ENCODE measurements around the gene MYH9. TPM values are rescaled to one million over a fixed set of nuclear protein-coding genes. Genes with fewer than 3 reads are reported as not detected.

The MYH9 gene
- total and polyA plus RNA-seq, 2 experiments from 2014 or later = 58.4 to 233 TPM

DNA sequence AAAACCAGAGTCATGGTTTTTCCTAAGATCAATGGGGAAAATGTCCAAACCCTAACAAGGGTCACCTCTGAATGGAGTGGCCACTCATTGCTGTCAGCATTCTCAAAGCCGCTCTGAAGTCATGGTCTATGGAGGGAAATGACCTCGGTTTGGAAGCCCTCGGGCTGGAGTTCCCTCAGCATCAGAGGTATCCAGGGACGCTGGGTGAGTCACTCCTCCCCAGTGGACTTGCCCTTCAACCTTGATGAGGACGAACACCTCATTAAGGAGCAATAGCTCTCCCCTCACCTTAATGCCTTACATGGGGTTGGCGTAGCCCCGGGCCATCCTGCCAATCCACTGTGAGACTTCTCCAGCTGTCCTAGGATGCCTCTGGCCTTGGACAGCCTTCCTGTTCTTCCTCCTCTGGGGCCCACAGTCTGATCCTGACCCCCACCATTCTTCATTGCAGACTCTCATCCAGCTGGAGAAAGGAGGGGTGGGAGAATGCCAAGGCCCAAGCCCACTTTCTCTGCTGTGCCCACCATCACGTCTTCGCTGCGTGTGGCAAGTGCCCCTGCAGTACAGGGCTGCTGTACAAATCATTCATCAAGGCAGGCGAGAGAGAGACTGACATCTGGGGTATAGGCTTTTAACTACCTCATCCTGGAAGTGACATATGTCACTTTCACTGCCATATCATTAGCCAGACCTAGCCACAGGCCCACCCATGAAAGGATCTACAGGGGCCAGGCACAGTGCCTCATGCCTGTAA lies 25.4 kb upstream of the MYH9 start:
- Mint-ChIP-seq H3K27ac (no peak overlapping the region), H3K36me3 (ENCODE audit: low read depth) (no peaks in the 10 kb centered on the region), H3K27me3 (ENCODE audit: insufficient read depth, low read depth, poor library complexity) (peaks cover 14% of the 10 kb centered on the region), H3K9me3 (no peaks in the 10 kb centered on the region), H3K4me3 (no peak overlapping the region), H3K4me1 (peaks cover 10% of the 10 kb centered on the region)
- Histone ChIP-seq H4K20me1 (replicated peaks; ENCODE audit: insufficient read depth) (no peaks in the 10 kb centered on the region), H3K4me1 (ENCODE audit: insufficient read depth) (peaks cover 10% of the 10 kb centered on the region), H3K36me3 (ENCODE audit: insufficient read depth) (no peaks in the 10 kb centered on the region), H3K27ac (ENCODE audit: low read depth) (no peak overlapping the region), H3K4me3 (no peak overlapping the region), H3K4me2 (no peak overlapping the region), H3F3A (replicated peaks; ENCODE audit: low read depth) (peaks cover 15% of the 10 kb centered on the region), H3K27me3 (ENCODE audit: insufficient read depth) (no peaks in the 10 kb centered on the region), H3K79me2 (replicated peaks; ENCODE audit: insufficient read depth) (no peaks in the 10 kb centered on the region), H3K9me2 (ENCODE audit: insufficient read depth) (no peaks in the 10 kb centered on the region), H2AFZ (no peak overlapping the region)
- DNase-seq (ENCODE audit: low spot score) (no peak), ATAC-seq (no peak)
- TF ChIP-seq STAT1 (IDR thresholded peaks at IDR 0.05; ENCODE audit: unreplicated experiment) (no peak), EZH2 (IDR thresholded peaks at IDR 0.05; ENCODE audit: low read depth, unreplicated experiment) (no peak), JUNB (IDR thresholded peaks at IDR 0.05; ENCODE audit: unreplicated experiment) (no peak), ZNF331 (CRISPR knock-in tag; IDR thresholded peaks at IDR 0.05; ENCODE audit: low read depth) (no peak), NANOG (IDR thresholded peaks at IDR 0.05; ENCODE audit: borderline replicate concordance) (no peak), EZH2phosphoT487 (IDR thresholded peaks at IDR 0.05; ENCODE audit: unreplicated experiment) (no peak), POLR2AphosphoS5 (IDR thresholded peaks at IDR 0.05; ENCODE audit: low read depth) (no peak), ZNF114 (CRISPR knock-in tag; IDR thresholded peaks at IDR 0.05) (no peak), CREB1 (CRISPR knock-in tag; IDR thresholded peaks at IDR 0.05; ENCODE audit: low read depth) (no peak)
- TF ChIP-seq, protein P1, sequence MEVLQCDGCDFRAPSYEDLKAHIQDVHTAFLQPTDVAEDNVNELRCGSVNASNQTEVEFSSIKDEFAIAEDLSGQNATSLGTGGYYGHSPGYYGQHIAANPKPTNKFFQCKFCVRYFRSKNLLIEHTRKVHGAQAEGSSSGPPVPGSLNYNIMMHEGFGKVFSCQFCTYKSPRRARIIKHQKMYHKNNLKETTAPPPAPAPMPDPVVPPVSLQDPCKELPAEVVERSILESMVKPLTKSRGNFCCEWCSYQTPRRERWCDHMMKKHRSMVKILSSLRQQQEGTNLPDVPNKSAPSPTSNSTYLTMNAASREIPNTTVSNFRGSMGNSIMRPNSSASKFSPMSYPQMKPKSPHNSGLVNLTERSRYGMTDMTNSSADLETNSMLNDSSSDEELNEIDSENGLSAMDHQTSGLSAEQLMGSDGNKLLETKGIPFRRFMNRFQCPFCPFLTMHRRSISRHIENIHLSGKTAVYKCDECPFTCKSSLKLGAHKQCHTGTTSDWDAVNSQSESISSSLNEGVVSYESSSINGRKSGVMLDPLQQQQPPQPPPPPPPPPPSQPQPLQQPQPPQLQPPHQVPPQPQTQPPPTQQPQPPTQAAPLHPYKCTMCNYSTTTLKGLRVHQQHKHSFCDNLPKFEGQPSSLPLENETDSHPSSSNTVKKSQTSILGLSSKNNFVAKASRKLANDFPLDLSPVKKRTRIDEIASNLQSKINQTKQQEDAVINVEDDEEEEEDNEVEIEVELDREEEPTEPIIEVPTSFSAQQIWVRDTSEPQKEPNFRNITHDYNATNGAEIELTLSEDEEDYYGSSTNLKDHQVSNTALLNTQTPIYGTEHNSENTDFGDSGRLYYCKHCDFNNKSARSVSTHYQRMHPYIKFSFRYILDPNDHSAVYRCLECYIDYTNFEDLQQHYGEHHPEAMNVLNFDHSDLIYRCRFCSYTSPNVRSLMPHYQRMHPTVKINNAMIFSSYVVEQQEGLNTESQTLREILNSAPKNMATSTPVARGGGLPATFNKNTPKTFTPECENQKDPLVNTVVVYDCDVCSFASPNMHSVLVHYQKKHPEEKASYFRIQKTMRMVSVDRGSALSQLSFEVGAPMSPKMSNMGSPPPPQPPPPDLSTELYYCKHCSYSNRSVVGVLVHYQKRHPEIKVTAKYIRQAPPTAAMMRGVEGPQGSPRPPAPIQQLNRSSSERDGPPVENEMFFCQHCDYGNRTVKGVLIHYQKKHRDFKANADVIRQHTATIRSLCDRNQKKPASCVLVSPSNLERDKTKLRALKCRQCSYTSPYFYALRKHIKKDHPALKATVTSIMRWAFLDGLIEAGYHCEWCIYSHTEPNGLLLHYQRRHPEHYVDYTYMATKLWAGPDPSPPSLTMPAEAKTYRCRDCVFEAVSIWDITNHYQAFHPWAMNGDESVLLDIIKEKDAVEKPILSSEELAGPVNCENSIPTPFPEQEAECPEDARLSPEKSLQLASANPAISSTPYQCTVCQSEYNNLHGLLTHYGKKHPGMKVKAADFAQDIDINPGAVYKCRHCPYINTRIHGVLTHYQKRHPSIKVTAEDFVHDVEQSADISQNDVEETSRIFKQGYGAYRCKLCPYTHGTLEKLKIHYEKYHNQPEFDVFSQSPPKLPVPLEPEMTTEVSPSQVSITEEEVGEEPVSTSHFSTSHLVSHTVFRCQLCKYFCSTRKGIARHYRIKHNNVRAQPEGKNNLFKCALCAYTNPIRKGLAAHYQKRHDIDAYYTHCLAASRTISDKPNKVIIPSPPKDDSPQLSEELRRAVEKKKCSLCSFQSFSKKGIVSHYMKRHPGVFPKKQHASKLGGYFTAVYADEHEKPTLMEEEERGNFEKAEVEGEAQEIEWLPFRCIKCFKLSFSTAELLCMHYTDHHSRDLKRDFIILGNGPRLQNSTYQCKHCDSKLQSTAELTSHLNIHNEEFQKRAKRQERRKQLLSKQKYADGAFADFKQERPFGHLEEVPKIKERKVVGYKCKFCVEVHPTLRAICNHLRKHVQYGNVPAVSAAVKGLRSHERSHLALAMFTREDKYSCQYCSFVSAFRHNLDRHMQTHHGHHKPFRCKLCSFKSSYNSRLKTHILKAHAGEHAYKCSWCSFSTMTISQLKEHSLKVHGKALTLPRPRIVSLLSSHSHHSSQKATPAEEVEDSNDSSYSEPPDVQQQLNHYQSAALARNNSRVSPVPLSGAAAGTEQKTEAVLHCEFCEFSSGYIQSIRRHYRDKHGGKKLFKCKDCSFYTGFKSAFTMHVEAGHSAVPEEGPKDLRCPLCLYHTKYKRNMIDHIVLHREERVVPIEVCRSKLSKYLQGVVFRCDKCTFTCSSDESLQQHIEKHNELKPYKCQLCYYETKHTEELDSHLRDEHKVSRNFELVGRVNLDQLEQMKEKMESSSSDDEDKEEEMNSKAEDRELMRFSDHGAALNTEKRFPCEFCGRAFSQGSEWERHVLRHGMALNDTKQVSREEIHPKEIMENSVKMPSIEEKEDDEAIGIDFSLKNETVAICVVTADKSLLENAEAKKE (CRISPR knock-in tag; IDR thresholded peaks at IDR 0.05) = no peak
- TF ChIP-seq, protein P2, sequence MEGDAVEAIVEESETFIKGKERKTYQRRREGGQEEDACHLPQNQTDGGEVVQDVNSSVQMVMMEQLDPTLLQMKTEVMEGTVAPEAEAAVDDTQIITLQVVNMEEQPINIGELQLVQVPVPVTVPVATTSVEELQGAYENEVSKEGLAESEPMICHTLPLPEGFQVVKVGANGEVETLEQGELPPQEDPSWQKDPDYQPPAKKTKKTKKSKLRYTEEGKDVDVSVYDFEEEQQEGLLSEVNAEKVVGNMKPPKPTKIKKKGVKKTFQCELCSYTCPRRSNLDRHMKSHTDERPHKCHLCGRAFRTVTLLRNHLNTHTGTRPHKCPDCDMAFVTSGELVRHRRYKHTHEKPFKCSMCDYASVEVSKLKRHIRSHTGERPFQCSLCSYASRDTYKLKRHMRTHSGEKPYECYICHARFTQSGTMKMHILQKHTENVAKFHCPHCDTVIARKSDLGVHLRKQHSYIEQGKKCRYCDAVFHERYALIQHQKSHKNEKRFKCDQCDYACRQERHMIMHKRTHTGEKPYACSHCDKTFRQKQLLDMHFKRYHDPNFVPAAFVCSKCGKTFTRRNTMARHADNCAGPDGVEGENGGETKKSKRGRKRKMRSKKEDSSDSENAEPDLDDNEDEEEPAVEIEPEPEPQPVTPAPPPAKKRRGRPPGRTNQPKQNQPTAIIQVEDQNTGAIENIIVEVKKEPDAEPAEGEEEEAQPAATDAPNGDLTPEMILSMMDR (conservative IDR thresholded peaks at IDR 0.05; ENCODE audit: low read depth in 2 of 2) = no peak
- TF ChIP-seq, protein P3, sequence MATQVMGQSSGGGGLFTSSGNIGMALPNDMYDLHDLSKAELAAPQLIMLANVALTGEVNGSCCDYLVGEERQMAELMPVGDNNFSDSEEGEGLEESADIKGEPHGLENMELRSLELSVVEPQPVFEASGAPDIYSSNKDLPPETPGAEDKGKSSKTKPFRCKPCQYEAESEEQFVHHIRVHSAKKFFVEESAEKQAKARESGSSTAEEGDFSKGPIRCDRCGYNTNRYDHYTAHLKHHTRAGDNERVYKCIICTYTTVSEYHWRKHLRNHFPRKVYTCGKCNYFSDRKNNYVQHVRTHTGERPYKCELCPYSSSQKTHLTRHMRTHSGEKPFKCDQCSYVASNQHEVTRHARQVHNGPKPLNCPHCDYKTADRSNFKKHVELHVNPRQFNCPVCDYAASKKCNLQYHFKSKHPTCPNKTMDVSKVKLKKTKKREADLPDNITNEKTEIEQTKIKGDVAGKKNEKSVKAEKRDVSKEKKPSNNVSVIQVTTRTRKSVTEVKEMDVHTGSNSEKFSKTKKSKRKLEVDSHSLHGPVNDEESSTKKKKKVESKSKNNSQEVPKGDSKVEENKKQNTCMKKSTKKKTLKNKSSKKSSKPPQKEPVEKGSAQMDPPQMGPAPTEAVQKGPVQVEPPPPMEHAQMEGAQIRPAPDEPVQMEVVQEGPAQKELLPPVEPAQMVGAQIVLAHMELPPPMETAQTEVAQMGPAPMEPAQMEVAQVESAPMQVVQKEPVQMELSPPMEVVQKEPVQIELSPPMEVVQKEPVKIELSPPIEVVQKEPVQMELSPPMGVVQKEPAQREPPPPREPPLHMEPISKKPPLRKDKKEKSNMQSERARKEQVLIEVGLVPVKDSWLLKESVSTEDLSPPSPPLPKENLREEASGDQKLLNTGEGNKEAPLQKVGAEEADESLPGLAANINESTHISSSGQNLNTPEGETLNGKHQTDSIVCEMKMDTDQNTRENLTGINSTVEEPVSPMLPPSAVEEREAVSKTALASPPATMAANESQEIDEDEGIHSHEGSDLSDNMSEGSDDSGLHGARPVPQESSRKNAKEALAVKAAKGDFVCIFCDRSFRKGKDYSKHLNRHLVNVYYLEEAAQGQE (IDR thresholded peaks at IDR 0.05; ENCODE audit: unreplicated experiment) = no peak
- TF ChIP-seq, protein P4, sequence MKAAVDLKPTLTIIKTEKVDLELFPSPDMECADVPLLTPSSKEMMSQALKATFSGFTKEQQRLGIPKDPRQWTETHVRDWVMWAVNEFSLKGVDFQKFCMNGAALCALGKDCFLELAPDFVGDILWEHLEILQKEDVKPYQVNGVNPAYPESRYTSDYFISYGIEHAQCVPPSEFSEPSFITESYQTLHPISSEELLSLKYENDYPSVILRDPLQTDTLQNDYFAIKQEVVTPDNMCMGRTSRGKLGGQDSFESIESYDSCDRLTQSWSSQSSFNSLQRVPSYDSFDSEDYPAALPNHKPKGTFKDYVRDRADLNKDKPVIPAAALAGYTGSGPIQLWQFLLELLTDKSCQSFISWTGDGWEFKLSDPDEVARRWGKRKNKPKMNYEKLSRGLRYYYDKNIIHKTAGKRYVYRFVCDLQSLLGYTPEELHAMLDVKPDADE (IDR thresholded peaks at IDR 0.05) = no peak
